OCI-LY3 (cell line): ENCODE data around the gene PKD1L1.

Experiments used
- EZH2phosphoT487 ChIP-seq: fragments of 200-600 bp; shearing (Covaris generic); IDR thresholded peaks from 2 replicates; pipeline ENCODE4 v1.6.1; 2018; ENCODE audit warnings: antibody characterized with exemption, mixed run types, low read depth
- TF ChIP-seq, protein P1 (sequence below): fragments of 200-600, 300-600 bp; sonication (generic); IDR thresholded peaks from 2 replicates; pipeline ENCODE4 v1.5.1; 2014; ENCODE audit warnings: antibody characterized with exemption, low read length, low read depth

DNA sequence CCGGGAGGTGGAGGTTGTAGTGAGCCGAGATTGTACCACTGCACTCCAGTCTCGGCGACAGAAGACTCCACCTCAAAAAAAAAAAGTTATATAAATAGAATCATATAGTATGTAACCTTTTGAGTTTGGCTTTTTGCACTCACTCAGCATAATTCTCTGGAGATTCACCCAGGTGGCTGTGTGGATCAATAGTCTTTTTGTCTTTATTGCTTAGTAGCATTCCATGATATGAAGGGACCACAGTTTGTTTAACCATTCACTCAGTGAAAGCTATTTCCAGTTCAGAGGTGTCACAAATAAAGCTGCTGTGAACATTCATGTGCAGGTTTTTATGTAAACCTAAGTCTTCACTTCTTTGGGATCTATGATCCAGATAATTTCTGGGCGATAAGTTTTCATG is 167.7 kb downstream of the PKD1L1 start:
- no peak for TF ChIP-seq EZH2phosphoT487
- TF ChIP-seq, protein P1, sequence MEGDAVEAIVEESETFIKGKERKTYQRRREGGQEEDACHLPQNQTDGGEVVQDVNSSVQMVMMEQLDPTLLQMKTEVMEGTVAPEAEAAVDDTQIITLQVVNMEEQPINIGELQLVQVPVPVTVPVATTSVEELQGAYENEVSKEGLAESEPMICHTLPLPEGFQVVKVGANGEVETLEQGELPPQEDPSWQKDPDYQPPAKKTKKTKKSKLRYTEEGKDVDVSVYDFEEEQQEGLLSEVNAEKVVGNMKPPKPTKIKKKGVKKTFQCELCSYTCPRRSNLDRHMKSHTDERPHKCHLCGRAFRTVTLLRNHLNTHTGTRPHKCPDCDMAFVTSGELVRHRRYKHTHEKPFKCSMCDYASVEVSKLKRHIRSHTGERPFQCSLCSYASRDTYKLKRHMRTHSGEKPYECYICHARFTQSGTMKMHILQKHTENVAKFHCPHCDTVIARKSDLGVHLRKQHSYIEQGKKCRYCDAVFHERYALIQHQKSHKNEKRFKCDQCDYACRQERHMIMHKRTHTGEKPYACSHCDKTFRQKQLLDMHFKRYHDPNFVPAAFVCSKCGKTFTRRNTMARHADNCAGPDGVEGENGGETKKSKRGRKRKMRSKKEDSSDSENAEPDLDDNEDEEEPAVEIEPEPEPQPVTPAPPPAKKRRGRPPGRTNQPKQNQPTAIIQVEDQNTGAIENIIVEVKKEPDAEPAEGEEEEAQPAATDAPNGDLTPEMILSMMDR: no peak
